ENCODE results near the gene RARG.
A peak's percentile ranks its signal among the peaks of the same experiment; 100 is the strongest.

- no peak for TF ChIP-seq SCRT2 (tag by site-specific recombination; IDR thresholded peaks at IDR 0.05)
- no peak for TF ChIP-seq ZNF777 (tag by site-specific recombination; IDR thresholded peaks at IDR 0.05; ENCODE audit: borderline replicate concordance)
- peak; percentile 70 for TF ChIP-seq REST (tag by site-specific recombination; IDR thresholded peaks at IDR 0.05)
- no peak for TF ChIP-seq ZNF664 (tag by site-specific recombination; IDR thresholded peaks at IDR 0.05)
- no peak for TF ChIP-seq ZNF184 (tag by site-specific recombination; IDR thresholded peaks at IDR 0.05)
- peak; percentile 90 for TF ChIP-seq CTCF (tag by site-specific recombination; IDR thresholded peaks at IDR 0.05)
These were observed 10.6 kb downstream of the RARG start for GRCh38 chr12:53221203-53222080.

All from HEK293 (cell line).